Embryonic facial prominence (tissue), 1 donor: Measurements from ENCODE around the gene TMEM219.

Experiments used
- DNase-seq: peaks from one replicate; pipeline ENCODE4 v3.0.0-alpha.2; 2016; ENCODE audit errors: extremely low spot score

TMEM219 gene

DNA sequence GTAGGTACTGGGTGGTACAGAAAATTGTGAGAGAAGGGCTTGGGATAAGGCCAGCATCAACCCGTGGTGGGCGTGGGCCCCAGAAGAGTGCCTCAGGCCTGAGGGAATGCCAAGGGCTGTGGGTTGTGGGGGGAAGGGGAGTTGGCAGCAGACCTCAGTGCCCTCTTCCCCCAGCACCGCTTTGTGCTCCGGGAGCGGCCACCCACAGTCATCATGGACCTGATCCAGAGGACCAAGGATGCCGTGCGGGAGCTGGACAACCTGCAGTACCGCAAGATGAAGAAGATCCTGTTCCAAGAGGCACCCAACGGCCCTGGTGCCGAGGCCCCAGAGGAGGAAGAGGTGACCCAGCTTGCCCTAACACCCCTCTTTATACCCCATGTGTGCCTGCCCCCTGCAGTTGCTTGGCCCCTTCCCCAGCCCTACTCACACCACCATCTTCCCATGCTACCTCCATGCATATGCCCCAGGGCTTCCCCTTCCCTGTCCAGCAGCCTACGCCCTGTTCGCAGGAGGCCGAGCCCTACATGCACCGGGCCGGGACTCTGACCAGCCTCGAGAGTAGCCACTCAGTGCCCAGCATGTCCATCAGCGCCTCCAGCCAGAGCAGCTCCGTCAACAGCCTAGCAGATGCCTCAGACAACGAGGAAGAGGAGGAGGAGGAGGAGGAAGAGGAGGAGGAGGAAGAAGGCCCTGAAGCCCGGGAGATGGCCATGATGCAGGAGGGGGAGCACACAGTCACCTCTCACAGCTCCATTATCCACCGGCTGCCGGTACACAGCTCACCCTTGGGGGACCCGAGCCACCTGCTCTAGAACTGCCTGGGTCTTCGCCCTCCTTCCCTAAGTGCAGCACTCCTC is 20.9 kb downstream of the TMEM219 start:
- DNase-seq: no peak

GRCh38 chr16:29983420-29984136 is 21.7 kb downstream of the TMEM219 start:
- DNase-seq: no peak

- no peak for DNase-seq
Observed at GRCh38 chr16:29984137-29984763, 22.4 kb downstream of the TMEM219 start.

- no peak for DNase-seq
Observed at GRCh38 chr16:29984764-29985147, 22.9 kb downstream of the TMEM219 start.

- no peak for DNase-seq
Observed at GRCh38 chr16:29985271-29985811, 23.5 kb downstream of the TMEM219 start.

GRCh38 chr16:29986231-29986630 is 24.4 kb downstream of the TMEM219 start:
- DNase-seq: no peak

GRCh38 chr16:29986931-29987330 is 25.1 kb downstream of the TMEM219 start:
- no peak for DNase-seq

DNA sequence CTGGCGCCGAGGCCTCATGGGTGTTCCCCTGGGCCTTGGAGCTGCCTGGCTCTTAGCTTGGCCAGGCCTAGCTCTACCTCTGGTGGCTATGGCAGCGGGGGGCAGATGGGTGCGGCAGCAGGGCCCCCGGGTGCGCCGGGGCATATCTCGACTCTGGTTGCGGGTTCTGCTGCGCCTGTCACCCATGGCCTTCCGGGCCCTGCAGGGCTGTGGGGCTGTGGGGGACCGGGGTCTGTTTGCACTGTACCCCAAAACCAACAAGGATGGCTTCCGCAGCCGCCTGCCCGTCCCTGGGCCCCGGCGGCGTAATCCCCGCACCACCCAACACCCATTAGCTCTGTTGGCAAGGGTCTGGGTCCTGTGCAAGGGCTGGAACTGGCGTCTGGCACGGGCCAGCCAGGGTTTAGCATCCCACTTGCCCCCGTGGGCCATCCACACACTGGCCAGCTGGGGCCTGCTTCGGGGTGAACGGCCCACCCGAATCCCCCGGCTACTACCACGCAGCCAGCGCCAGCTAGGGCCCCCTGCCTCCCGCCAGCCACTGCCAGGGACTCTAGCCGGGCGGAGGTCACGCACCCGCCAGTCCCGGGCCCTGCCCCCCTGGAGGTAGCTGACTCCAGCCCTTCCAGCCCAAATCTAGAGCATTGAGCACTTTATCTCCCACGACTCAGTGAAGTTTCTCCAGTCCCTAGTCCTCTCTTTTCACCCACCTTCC is 25.6 kb downstream of the TMEM219 start:
- no peak for DNase-seq

DNA sequence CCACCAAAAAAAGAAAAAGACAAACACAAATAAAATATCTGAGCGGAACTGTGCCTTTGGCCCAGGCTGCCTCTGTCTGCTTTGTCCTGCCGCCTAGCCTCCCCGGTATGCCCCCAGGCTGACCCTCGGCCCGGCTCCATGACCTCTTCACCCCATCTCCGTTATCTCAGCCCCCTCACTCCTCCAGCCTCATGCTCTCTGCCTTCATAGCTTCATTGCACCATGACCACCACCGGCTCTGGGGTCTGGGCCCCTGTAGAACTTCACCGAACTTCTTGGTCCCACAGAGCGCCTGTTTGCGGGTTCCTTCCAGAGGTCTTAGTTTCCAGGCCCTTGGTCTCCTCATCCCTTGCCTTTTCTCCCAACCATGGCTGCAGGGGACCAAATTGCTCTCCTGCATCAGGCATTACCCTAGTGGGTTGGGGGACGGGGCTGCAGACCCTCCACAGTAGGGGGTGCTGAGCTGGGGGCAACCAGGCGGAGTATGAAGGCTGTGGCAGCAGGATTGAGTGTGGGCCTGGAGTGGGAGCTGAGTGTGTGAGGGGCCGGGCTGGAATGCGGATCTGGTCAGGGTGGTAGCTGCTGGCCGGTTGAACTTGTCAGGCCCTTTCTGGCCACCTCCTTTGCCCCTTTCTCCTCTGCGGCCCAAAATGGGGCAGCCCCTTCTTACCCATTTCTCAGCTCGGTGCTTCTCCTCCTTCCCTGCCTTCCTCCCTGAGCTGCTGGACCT is 26.6 kb downstream of the TMEM219 start:
- DNase-seq: no peak

DNA sequence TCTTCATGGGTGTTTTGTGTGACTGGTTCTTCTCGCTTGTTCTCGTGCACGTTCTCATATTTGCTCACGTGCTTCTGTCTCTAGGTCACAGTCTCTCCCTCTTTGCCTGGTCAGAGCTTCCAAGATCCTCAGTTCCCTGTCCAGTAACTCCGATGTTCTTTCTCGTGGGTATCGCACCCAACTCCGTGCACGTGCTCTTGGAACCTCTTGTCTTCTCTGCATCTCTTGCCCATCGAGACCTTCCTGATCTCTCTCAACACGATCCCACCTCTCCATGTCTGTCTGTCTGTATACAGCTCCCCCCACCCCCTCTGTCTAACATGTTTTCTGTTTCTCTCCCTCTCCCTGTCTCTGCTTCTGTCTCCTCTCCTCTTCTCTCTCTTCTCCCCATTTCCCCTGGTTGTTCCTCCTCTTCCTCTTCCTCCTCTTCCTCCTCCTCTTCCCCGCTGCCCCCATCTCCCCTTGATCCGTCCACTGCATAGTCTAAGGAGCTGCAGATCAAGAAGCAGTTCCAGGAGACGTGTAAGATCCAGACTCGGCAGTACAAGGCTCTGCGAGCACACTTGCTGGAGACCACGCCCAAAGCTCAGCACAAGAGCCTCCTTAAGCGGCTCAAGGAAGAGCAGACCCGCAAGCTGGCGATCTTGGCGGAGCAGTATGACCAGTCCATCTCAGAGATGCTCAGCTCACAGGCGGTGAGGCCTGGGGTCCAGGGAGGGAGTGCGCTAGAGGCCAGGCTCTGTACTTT is 27.4 kb downstream of the TMEM219 start:
- DNase-seq: no peak

DNA sequence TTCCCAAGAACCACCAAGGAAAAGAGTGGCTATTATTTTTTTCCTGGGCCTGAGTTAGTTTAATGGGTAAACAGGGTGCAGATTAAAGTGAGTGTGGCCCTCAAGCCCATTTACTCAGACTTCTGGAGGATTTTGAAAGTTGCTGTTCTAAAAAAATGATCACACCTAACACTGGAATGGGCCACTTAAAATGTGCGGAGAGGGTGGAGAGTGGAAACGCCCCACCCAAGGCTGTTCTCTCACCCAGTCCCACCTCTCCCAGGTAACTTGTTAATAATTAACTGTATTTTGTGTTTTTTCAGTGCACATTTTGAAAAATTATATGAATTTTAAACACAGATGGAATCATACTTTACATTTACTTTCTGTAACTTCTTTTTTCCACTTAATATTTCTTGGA is 28.2 kb downstream of the TMEM219 start:
- DNase-seq: no peak

- no peak for DNase-seq
Observed at GRCh38 chr16:29990883-29991570, 29.1 kb downstream of the TMEM219 start.

DNA sequence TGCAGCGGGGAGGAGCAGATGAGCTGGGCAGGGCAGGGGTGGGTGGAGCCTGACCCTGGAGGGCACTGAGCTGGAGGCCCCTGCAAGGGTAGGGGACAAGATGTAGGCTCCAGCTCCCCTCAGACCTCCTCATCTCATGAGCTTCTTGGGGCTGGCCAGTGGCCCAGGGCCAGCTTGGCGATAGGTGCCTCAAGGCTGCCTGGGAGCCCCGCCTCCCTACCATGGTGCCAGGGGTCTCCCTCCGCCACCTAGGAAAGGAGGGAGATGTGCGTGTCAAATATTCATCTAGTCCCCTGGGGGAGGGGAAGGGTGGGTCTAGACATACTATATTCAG is 29.7 kb downstream of the TMEM219 start:
- no peak for DNase-seq

- no peak for DNase-seq
Observed at GRCh38 chr16:29992344-29992967, 30.6 kb downstream of the TMEM219 start.

- DNase-seq: no peak
Observed at GRCh38 chr16:29993191-29993902, 31.5 kb downstream of the TMEM219 start.

- DNase-seq: no peak
Observed at GRCh38 chr16:29993903-29994599, 32.2 kb downstream of the TMEM219 start.

DNA sequence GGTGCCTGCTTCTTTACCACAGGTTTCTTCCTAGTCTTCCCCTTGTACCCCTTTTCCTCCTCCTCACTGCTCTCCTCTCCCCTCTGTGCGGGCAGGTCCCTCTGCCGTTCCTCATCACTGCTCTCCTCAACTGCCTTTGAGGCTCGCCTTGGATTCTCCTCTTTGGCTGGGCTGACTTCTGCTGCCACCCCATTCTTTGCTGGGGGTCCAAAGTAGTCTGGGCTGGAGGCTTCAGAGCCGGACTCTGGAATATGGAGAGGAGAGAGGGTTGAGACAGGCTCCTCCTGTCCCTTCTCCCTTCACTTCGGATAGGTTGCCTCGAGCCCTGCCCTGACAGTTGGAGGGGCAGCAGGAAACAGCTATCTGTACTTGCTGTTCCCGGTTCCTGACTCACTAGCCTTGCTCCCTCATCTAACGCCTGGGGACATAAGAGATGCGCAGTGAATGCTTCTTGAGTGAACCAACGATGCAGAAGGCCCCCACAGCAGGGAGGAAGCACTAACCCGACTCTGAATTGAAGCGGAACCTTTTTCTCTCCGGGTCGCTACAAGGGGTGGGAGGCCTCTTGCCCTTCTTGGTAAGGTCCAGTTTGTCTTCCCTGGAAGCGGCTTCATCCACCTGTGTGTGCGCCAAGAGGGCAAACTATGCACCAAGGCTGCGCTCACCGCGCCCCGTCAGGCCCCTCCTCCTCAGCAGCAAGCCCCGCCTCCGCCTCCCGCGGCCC is 32.9 kb downstream of the TMEM219 start:
- DNase-seq: no peak
